Measurements from ENCODE around the gene MGAT1.
"Not testable (repeated sequence)": the region's sequence is repeated elsewhere in the genome, so short reads cannot be mapped to it uniquely, and the experiment has no call there.

MGAT1 gene

GRCh38 chr5:180802325-180803180 is at the start of gene MGAT1:
MGAT1 (minus strand) TSS chr5:180802806; CDS start chr5:180792971, 9,835 bp downstream.
- DNase-seq: peak; percentile 87

- DNase-seq: no peak
Observed at GRCh38 chr5:180850434-180851078, 48.0 kb upstream of the MGAT1 start.

- DNase-seq: no peak
Observed at GRCh38 chr5:180849827-180850226, 47.2 kb upstream of the MGAT1 start.

GRCh38 chr5:180848878-180849277 is 46.3 kb upstream of the MGAT1 start:
- DNase-seq: no peak

GRCh38 chr5:180848265-180848664 is 45.7 kb upstream of the MGAT1 start:
- DNase-seq: no peak

GRCh38 chr5:180847026-180847425 is 44.4 kb upstream of the MGAT1 start:
- no peak for DNase-seq

GRCh38 chr5:180844858-180845257 is 42.3 kb upstream of the MGAT1 start:
- DNase-seq: no peak

- DNase-seq: no peak
Observed at GRCh38 chr5:180844432-180844831, 41.8 kb upstream of the MGAT1 start.

GRCh38 chr5:180839935-180840334 is 37.3 kb upstream of the MGAT1 start:
- DNase-seq: no peak

- DNase-seq: no peak
Observed at GRCh38 chr5:180839227-180839626, 36.6 kb upstream of the MGAT1 start.

- no peak for DNase-seq
Observed at GRCh38 chr5:180837478-180837877, 34.9 kb upstream of the MGAT1 start.

GRCh38 chr5:180832638-180833068 is 30.0 kb upstream of the MGAT1 start:
- DNase-seq: peak; percentile 76

- DNase-seq: peak; percentile 87
Observed at GRCh38 chr5:180831139-180832093, 28.8 kb upstream of the MGAT1 start.

- DNase-seq: peak; percentile 64
Observed at GRCh38 chr5:180830253-180831138, 27.9 kb upstream of the MGAT1 start.

- DNase-seq: no peak
Observed at GRCh38 chr5:180829726-180830125, 27.1 kb upstream of the MGAT1 start.

GRCh38 chr5:180828756-180829531 is 26.3 kb upstream of the MGAT1 start:
- DNase-seq: not testable (repeated sequence)

GRCh38 chr5:180827374-180827773 is 24.8 kb upstream of the MGAT1 start:
- DNase-seq: not testable (repeated sequence)

- peak; percentile 59 for DNase-seq
Observed at GRCh38 chr5:180825768-180826525, 23.3 kb upstream of the MGAT1 start.

- no peak for DNase-seq
Observed at GRCh38 chr5:180824630-180825476, 22.2 kb upstream of the MGAT1 start.
